ENCODE measurements around the gene S100Z.
"Not testable (repeated sequence)": the region's sequence is repeated elsewhere in the genome, so short reads cannot be mapped to it uniquely, and the experiment has no call there.

GRCh38 chr5:76945238-76945637, 95.4 kb downstream of the S100Z start:
- TF ChIP-seq EP300 (IDR thresholded peaks at IDR 0.05; ENCODE audit: low read depth); POLR2AphosphoS5 (IDR thresholded peaks at IDR 0.05): not testable (repeated sequence)
- TF ChIP-seq, protein P1, sequence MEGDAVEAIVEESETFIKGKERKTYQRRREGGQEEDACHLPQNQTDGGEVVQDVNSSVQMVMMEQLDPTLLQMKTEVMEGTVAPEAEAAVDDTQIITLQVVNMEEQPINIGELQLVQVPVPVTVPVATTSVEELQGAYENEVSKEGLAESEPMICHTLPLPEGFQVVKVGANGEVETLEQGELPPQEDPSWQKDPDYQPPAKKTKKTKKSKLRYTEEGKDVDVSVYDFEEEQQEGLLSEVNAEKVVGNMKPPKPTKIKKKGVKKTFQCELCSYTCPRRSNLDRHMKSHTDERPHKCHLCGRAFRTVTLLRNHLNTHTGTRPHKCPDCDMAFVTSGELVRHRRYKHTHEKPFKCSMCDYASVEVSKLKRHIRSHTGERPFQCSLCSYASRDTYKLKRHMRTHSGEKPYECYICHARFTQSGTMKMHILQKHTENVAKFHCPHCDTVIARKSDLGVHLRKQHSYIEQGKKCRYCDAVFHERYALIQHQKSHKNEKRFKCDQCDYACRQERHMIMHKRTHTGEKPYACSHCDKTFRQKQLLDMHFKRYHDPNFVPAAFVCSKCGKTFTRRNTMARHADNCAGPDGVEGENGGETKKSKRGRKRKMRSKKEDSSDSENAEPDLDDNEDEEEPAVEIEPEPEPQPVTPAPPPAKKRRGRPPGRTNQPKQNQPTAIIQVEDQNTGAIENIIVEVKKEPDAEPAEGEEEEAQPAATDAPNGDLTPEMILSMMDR (IDR thresholded peaks at IDR 0.05) = not testable (repeated sequence)
